ENCODE data around the gene OTOF. TPM values are rescaled to one million over a fixed set of nuclear protein-coding genes. Genes with fewer than 3 reads are reported as not detected.
"Not testable (repeated sequence)": the region's sequence is repeated elsewhere in the genome, so short reads cannot be mapped to it uniquely, and the experiment has no call there.

Gene OTOF
- total RNA-seq, 1 experiment from 2014 or later, result 0.26 TPM

DNA sequence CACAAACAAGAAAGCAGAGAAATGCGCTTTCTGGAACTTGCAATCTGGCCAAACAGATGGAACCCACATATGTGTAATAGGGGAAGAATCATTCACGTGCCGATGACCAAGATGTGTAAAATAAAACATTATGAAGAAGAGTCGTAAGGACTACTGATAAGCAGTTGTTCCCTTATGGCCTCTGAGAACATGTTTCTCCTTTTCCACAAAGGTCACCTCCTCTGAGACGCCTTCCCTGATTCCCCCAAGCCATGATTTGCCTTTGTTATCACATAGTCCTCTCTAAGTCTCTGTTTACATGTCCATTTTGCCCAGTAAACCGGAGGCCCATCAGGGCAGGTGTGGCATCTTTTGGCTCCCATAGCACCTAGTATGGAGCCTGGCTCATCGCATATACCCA lies 8.0 kb downstream of the OTOF start:
- Mint-ChIP-seq H3K4me3 (no peak overlapping the region), H3K4me1 (0 out of 2 replicates have a peak, but pooled peaks cover 2% of the 10 kb centered on the region), H3K27me3 (ENCODE audit: low read depth) (no peaks in the 10 kb centered on the region), H3K36me3 (no peaks in the 10 kb centered on the region), H3K27ac (no peak overlapping the region), H3K9me3 (peaks cover 9% of the 10 kb centered on the region; the same call in 1 of the 2 replicates)
- no peak for DNase-seq (ENCODE audit: low spot score)
- TF ChIP-seq IRF1 (CRISPR knock-in tag; IDR thresholded peaks at IDR 0.05) (no peak), HMGA2 (CRISPR knock-in tag; IDR thresholded peaks at IDR 0.05) (no peak), ZNF281 (CRISPR knock-in tag; IDR thresholded peaks at IDR 0.05) (no peak), NR1H2 (CRISPR knock-in tag; IDR thresholded peaks at IDR 0.05) (no peak), E2F4 (CRISPR knock-in tag; IDR thresholded peaks at IDR 0.05; ENCODE audit: borderline replicate concordance, low read depth) (no peak), USF1 (CRISPR knock-in tag; IDR thresholded peaks at IDR 0.05) (no peak)
- TF ChIP-seq, protein P1, sequence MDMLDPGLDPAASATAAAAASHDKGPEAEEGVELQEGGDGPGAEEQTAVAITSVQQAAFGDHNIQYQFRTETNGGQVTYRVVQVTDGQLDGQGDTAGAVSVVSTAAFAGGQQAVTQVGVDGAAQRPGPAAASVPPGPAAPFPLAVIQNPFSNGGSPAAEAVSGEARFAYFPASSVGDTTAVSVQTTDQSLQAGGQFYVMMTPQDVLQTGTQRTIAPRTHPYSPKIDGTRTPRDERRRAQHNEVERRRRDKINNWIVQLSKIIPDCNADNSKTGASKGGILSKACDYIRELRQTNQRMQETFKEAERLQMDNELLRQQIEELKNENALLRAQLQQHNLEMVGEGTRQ (CRISPR knock-in tag; IDR thresholded peaks at IDR 0.05), result no peak
- ATAC-seq, result no peak
- ChIA-PET CTCF (interaction anchor here (0.7 to 4.9 kb wide), 7 partner anchors 9 to 282 kb away, joined by 3 to 43 read pairs (median 6); no protein-coding TSS in a partner anchor), POLR2A (interaction anchor here (0.5 kb wide), 1 partner anchor 332 kb away, joined by 4 read pairs; no protein-coding TSS in a partner anchor)

- peak; percentile 88 for DNase-seq (ENCODE audit: low spot score)
- POLR2A ChIA-PET, result interaction anchor here (0.6 kb wide), 1 partner anchor 642 kb away, joined by 7 read pairs; no protein-coding TSS in a partner anchor
- Mint-ChIP-seq H3K9me3 (peaks cover 9% of the 10 kb centered on the region; the same call in 1 of the 2 replicates), H3K4me1 (0 out of 2 replicates have a peak, but pooled peaks cover 2% of the 10 kb centered on the region), H3K4me3 (no peak overlapping the region), H3K27me3 (ENCODE audit: low read depth) (no peaks in the 10 kb centered on the region), H3K27ac (no peak overlapping the region), H3K36me3 (no peaks in the 10 kb centered on the region)
- peak; percentile 49 for ATAC-seq
- CTCF ChIA-PET, result interaction anchor here (0.6 to 4.9 kb wide), 24 partner anchors 8 to 547 kb away, joined by 3 to 43 read pairs (median 4); partner anchors contain the start of genes ADGRF3, DRC1 and OTOF
- TF ChIP-seq NR3C1 (CRISPR knock-in tag; conservative IDR thresholded peaks at IDR 0.05; ENCODE audit: low read depth) (no peak), CTCF (IDR thresholded peaks at IDR 0.05) (peak; percentile 94)
Measured at GRCh38 chr2:26469092-26469710, 8.7 kb downstream of the OTOF start.

DNA sequence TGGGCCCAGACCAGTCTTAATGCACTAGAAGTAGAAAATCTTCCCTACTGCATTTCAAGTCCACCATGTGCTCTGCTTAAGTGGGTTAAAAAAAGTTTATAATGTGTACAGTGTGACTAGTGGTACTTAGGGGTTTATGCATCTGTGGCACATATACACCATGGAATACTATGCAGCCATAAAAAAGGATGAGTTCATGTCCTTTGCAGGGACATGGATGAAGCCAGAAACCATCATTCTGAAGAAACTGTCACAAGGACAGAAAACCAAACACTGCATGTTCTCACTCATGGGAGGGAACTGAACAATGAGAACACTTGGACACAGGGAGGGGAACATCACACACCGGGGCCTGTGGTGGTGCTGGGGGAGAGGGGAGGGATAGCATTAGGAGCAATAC lies 9.4 kb downstream of the OTOF start:
- POLR2A ChIA-PET; ATAC-seq; H3K4me3 Mint-ChIP-seq; H3K27me3 Mint-ChIP-seq (ENCODE audit: low read depth); H3K36me3 Mint-ChIP-seq; H3K9me3 Mint-ChIP-seq; DNase-seq (ENCODE audit: low spot score); H3K27ac Mint-ChIP-seq; H3K4me1 Mint-ChIP-seq: not testable (repeated sequence)
- CTCF ChIA-PET, result interaction anchor here (0.8 to 4.9 kb wide), 16 partner anchors 8 to 155 kb away, joined by 3 to 43 read pairs (median 6); partner anchors contain the start of genes ADGRF3, DRC1 and OTOF
